Psoas muscle (tissue), 8 donors: Measurements from ENCODE around the gene OSBPL3. TPM values are rescaled to one million over a fixed set of nuclear protein-coding genes. Genes with fewer than 3 reads are reported as not detected.

Experiments
- ATAC-seq, 4 donors: fragments of 200-7000 bp; cut with Tn5 transposase; one replicate each; pipeline ENCODE4 v1.9.1; 2020; ENCODE audit warnings: moderate library complexity in 3 of 4, mild to moderate bottlenecking in 2 of 4
- DNase-seq, 2 donors: peaks; one replicate each; pipeline ENCODE4 v3.0.0-alpha.2; 2020
- H3K27ac ChIP-seq: fragments of 200-600 bp; one replicate; pipeline ENCODE4 v1.8.0; 2022
- H3K27me3 ChIP-seq, 3 donors: fragments of 200-600 bp in 1 of 3; one replicate each; pipeline versions ENCODE4 v1.6.1 to v1.8.0; 2013 to 2022; ENCODE audit warnings: low read length in 2 of 3, mild to moderate bottlenecking in 2 of 3, moderate library complexity in 1 of 3; ENCODE audit not compliant: insufficient read depth in 3 of 3
- H3K36me3 ChIP-seq, 2 donors: fragments of 200-600 bp in 1 of 2; one replicate each; pipeline versions ENCODE4 v1.6.1 to v1.8.0; 2013 to 2022; ENCODE audit warnings: low read depth in 1 of 2, mild to moderate bottlenecking in 1 of 2, moderate library complexity in 1 of 2; ENCODE audit not compliant: insufficient read depth in 1 of 2
- H3K4me1 ChIP-seq: fragments of 200-600 bp; one replicate; pipeline ENCODE4 v1.8.0; 2022
- H3K4me3 ChIP-seq: fragments of 200-600 bp; one replicate; pipeline ENCODE4 v1.8.0; 2022; ENCODE audit warnings: mild to moderate bottlenecking
- H3K9me3 ChIP-seq: fragments of 200-600 bp; one replicate; pipeline ENCODE4 v1.8.0; 2022
- CTCF ChIP-seq: fragments of 200-600 bp; IDR thresholded peaks from one replicate; pipeline ENCODE4 v1.8.0; 2022; ENCODE audit warnings: antibody characterized with exemption
- WGBS, 3 donors: extraction: QIAGEN DNeasy Blood & Tissue Kit; methylation state at CpG; one replicate each; pipeline versions ENCODE4 v1.1.6 to v1.1.7; 2013; 5-methylcytosine and 5-hydroxymethylcytosine counted together
- intact Hi-C, 2 donors: fragments of 100-400 bp; cut with DNase I; formaldehyde crosslinking; loops; one replicate each; pipeline versions ENCODE4 v1.11.0 to v1.14.2; 2022
- polyA plus RNA-seq, 3 donors: library from polyadenylated mRNA; stranded (reverse); fragments of 200-250 nt; gene quantifications; one replicate each; pipeline ENCODE4 v1.2.3, GENCODE V29; 2013
- total RNA-seq, 4 donors: library from RNA; stranded (reverse); fragmentation: NEBNext Ultra II Directional in 2 of 4; extraction: Animal tissue kit (Norgen Biotek cat#: 25700) in 2 of 4; gene quantifications; one replicate each; pipeline versions ENCODE4 v1.2.1 to v1.2.4, GENCODE V29; 2021 to 2023
- donor health status: healthy with polysubstance abuse.
- donor health status: DM: no; HTN: no; CAD: no; lungs with moderate emphysema.
- donor health status: Bipolar disorder and iron deficiency.
- donor health status: healthy.
- donor health status: DM: yes; HTN: yes; CAD: no.
- donor health status: DM: no; HTN: no; CAD: no.
- donor health status: DM: no; HTN: no; CAD: no.
- donor health status: DM: yes; HTN: yes; CAD: no.

OSBPL3 gene
- total and polyA plus RNA-seq, 7 donors, result 1.9 to 8.7 (median 4.2) TPM

GRCh38 chr7:24978843-24979469 is 1.0 kb downstream of the OSBPL3 start:
- DNase-seq (peak in 1 of 2 donors; percentile 57), ATAC-seq (no peak)
- 26 to 40% (median 36%) methylated on average over 27 to 29 of the region's 29 CpGs for WGBS, 3 donors
- Histone ChIP-seq H3K36me3 (no peaks in the 10 kb centered on the region), H3K4me3 (peak overlapping the region; percentile 76), H3K27me3 (no peaks in the 10 kb centered on the region), H3K27ac (peak overlapping the region; percentile 83), H3K9me3 (no peaks in the 10 kb centered on the region), H3K4me1 (no peaks in the 10 kb centered on the region)
- intact Hi-C loops, result loop anchor here (5.0 kb wide), 2 partner anchors 72 to 167 kb away; no protein-coding TSS in a partner anchor
- no peak for TF ChIP-seq CTCF

DNA sequence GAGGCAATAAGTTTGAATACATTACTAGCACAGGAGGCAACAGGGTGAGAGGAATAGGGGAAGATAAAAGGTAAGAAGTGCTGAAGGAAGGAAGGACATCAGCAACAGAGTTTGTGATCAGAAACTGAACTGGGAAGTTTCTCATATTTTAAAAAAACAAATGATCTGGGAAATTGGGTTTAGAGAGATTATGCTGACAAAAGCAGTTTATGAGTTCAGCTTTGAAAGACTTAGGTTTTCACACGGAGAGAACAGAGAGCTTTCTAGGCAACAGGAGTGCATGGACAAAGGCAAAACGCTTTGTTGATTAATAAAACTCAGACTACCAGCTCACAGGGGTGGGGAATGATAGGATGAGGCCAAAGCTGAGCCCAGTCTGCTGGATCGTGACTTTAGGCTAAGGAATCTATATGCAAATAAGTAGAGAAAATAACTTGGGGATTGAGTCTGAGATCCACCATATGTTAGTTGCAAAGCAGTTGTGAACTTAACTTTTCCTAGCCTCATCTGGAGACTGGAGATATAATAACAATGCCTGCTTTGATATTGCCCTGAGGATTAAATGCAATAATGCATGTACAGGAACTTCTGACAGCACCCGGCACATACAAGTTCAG is 4.2 kb downstream of the OSBPL3 start:
- Histone ChIP-seq H3K4me1 (peaks cover 6% of the 10 kb centered on the region), H3K27me3 (no peaks in the 10 kb centered on the region), H3K27ac (no peak overlapping the region), H3K36me3 (no peaks in the 10 kb centered on the region), H3K9me3 (no peaks in the 10 kb centered on the region), H3K4me3 (no peak overlapping the region)
- ATAC-seq (no peak), DNase-seq (no peak)
- TF ChIP-seq CTCF, result no peak
- intact Hi-C loops, result loop anchor here (5.0 kb wide), 2 partner anchors 68 to 163 kb away; no protein-coding TSS in a partner anchor
- 75 to 88% (median 87%) methylated on average over 4 of the region's 4 CpGs for WGBS, 3 donors

GRCh38 chr7:24975172-24975571 is 4.8 kb downstream of the OSBPL3 start:
- H3K27ac ChIP-seq, result no peak overlapping the region
- 60 to 89% (median 80%) methylated on average over 3 of the region's 3 CpGs for WGBS, 3 donors
- no peak for DNase-seq
- no peaks in the 10 kb centered on the region for H3K9me3 ChIP-seq
- H3K36me3 ChIP-seq, result no peaks in the 10 kb centered on the region
- H3K27me3 ChIP-seq, result no peaks in the 10 kb centered on the region
- H3K4me1 ChIP-seq, result peaks cover 6% of the 10 kb centered on the region
- TF ChIP-seq CTCF, result no peak
- intact Hi-C loops, result loop anchor here (5.0 kb wide), 2 partner anchors 68 to 163 kb away; no protein-coding TSS in a partner anchor
- no peak for ATAC-seq
- H3K4me3 ChIP-seq, result no peak overlapping the region

DNA sequence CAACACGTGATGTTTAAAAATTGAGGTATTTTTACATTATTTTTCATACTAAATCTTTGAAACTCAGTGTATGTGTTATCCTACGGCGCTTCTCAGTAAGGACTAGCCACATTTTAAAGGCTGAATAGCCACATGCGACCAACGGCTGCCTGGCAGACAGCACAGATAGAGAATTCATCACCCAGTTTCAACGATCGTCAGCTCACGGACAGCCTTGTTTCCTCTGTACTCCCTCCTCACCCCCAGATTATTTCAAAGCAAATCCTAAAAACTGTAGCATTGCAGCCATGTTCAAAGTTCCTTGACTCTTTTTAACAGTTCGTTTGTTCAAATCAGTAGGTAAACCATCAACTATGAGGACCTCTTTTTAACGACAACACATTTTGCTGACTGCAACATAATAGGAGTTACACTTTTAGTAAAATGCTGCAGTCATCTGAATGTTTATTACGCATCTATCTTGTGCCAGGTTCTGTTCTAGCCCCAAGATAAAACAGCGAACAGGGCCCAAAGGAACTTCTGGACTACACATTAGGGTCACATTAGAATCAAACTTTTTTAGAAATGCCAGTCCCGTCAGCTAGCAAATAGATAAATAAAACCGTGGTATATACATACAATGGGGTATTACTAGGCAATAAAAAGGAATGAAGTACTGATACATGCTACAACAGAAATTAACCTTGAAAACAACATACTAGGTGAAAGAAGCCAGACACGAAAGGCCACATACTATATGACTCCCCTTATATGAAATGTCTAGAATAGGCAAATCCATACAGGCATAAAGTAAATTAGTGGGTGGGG is 5.7 kb downstream of the OSBPL3 start:
- WGBS, 3 donors, result 78 to 86% (median 85%) methylated on average over 15 of the region's 15 CpGs
- no peak for TF ChIP-seq CTCF
- no peaks in the 10 kb centered on the region for H3K27me3 ChIP-seq
- no peaks in the 10 kb centered on the region for H3K9me3 ChIP-seq
- H3K4me3 ChIP-seq, result no peak overlapping the region
- no peak for ATAC-seq
- H3K4me1 ChIP-seq, result peaks cover 6% of the 10 kb centered on the region
- H3K27ac ChIP-seq, result no peak overlapping the region
- DNase-seq, result no peak
- intact Hi-C loops, result no loop called here
- H3K36me3 ChIP-seq, result no peaks in the 10 kb centered on the region
